NOMO-1 treated with DMSO at 0.1 percent for 48 hours (cell line): ENCODE data around the gene BTNL8.

Source experiments
- DNase-seq: peaks from one replicate; lab custom pipeline; 2025; ENCODE audit not compliant: unreplicated experiment; lab: John Stamatoyannopoulos, UW

Gene BTNL8

GRCh38 chr5:180898621-180899246, at the start of gene BTNL8:
Gene BTNL8, plus strand, starts transcription at chr5:180899159. Its CDS starts 152 bp downstream, at chr5:180899311.
- no peak for DNase-seq

- no peak for DNase-seq
Observed at GRCh38 chr5:180849827-180850226, 49.1 kb upstream of the BTNL8 start.

- DNase-seq = no peak
Observed at GRCh38 chr5:180850434-180851078, 48.4 kb upstream of the BTNL8 start.

DNA sequence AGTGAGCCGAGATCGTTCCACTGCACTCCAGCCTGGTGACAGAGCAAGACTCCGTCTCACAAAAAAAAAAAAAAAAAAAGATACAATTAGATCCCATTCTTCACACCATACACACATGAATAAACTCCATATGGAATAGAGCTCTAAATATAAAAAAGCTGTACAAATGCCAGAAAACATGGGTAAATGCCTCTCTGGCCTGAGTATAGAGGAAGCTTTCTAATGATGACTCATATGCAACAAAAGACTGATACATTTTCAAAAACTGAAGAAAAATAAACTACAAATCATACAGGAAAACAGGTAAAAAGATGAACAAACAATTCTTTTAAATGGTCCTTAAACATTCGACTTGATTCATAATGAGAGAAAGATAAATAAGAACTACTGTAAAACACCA, 46.5 kb upstream of the BTNL8 start:
- no peak for DNase-seq

- DNase-seq = no peak
Observed at GRCh38 chr5:180853121-180853847, 45.7 kb upstream of the BTNL8 start.

- no peak for DNase-seq
Observed at GRCh38 chr5:180853848-180854176, 45.1 kb upstream of the BTNL8 start.

GRCh38 chr5:180858586-180858985, 40.4 kb upstream of the BTNL8 start:
- DNase-seq = no peak

- DNase-seq = peak; percentile 76
Observed at GRCh38 chr5:180860273-180860886, 38.6 kb upstream of the BTNL8 start.

GRCh38 chr5:180860887-180861822, 37.8 kb upstream of the BTNL8 start, which contains the start of gene ZFP62:
Gene ZFP62, minus strand, starts transcription at chr5:180861276. Its CDS starts 57 bp downstream, at chr5:180861219.
- DNase-seq = peak; percentile 82

GRCh38 chr5:180862645-180863044, 36.3 kb upstream of the BTNL8 start:
- no peak for DNase-seq

DNA sequence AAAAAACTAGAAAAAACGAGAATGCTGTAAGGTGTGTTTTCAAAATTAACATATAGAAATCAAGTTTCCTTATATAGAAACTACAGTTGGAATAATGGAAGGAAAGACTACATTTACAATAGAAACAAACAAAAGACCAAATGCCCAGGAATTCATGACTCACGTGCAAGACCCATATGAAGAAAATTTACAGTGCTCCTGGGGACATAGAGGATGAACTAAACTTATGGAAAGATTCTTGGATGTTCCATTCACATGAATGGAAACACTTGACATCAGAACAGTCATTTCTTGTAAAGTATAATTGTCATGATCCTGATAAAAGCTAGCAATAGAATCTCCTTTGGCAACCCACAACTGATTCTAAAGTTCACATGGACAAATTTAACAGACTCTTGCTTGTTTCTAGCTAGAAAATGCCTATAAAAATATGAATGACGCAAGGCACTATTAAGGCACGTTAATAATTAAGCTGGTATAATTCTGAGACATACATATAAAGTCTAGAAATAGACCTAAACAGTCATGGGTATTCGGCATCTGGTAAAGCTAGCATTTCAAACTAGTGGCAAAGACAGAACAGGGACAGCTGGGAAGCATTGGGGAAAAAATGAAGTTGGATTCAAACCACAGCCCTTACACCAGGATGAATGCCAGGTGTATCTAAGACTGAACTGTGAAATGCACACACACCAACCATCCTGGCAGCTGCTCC, 32.8 kb upstream of the BTNL8 start:
- DNase-seq = no peak

DNA sequence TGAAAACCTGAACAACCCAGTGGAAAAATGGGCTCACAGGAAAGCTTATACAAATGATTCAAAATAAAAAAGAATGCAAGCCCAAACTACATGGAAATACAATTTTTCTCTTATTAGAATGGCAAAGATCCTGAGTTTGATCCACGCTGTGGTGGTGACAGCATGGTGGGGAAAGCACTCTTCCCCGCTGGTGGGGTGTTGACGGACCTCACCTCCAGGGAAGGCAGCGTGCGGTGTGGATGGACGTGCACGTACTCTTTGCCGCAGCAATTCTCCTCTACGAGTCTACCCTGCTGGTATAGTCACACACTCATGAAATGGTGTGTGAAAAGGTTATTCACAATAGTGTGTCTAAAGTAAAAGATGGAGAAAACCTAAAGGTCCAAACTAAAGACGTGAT, 32.0 kb upstream of the BTNL8 start:
- no peak for DNase-seq

DNA sequence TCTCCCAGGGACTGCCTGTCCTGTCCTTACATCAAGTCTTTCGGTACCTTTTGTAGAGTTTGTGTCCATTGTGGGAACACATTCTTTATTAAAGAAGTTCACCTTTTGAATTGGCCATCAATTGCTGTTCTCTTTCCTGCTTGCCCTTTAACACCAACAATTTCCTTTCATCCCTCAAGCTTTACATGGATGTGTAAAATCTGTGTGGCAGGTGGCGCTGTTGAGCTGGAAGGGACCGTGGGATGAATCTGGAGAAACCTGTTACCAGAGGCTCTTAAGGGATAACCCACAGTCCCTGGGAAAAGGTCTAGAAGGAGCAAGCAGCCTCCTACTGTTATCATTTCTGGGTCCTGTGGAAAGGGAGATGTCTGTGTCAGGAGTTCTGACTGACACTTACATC, 30.0 kb upstream of the BTNL8 start:
- peak; percentile 62 for DNase-seq

DNA sequence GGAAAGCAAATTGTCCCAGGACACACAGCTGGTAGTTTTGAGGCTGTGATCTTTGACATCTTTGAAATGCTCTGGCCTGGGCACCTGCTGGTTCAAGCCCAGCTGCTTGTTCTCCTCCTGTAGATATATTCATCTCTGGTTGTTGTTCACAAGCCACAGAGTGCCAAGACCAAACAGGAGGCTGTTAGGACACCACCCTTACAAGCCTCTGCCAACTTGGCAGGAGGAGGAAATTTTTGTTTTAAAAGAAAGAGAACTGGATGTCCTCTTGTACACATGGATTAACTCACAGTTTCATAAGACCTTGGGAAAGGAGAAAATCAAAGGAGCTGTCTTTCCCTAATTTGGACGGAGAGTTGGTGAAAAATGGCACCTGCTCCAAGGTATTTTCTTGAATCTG, 29.4 kb upstream of the BTNL8 start:
- no peak for DNase-seq

GRCh38 chr5:180870276-180871068, 28.5 kb upstream of the BTNL8 start:
- DNase-seq = no peak

GRCh38 chr5:180872419-180872818, 26.5 kb upstream of the BTNL8 start:
- no peak for DNase-seq

GRCh38 chr5:180873615-180874520, 25.1 kb upstream of the BTNL8 start:
- DNase-seq = peak; percentile 97
